Neural cell (in vitro differentiated cells): ENCODE measurements around the gene LGR5. TPM values are rescaled to one million over a fixed set of nuclear protein-coding genes. Genes with fewer than 3 reads are reported as not detected.

Experiments used
- H2AFZ ChIP-seq: fragments of 200-600, 300-800 bp; sonication (generic), shearing (Covaris generic); 2 replicates; pipeline ENCODE4 v1.6.0; 2014; ENCODE audit warnings: low read depth, mild to moderate bottlenecking, antibody characterized with exemption, low read length, moderate library complexity
- H3F3A ChIP-seq: fragments of 200-600 bp; shearing (Covaris generic); 2 replicates; pipeline ENCODE4 v1.6.1; 2016; ENCODE audit warnings: mild to moderate bottlenecking, moderate library complexity, mixed read lengths, antibody characterized with exemption, low read length; ENCODE audit not compliant: insufficient read depth, poor library complexity, severe bottlenecking
- H3K27ac ChIP-seq: fragments of 200-600, 300-800 bp; sonication (generic), shearing (Covaris generic); 2 replicates; pipeline ENCODE4 v1.5.1; 2014; ENCODE audit warnings: mild to moderate bottlenecking, low read length, moderate library complexity
- H3K27me3 ChIP-seq: fragments of 300-800, 200-600 bp; sonication (generic), shearing (Covaris generic); 2 replicates; pipeline ENCODE4 v1.6.0; 2014; ENCODE audit warnings: mild to moderate bottlenecking, low read depth, low read length, moderate library complexity; ENCODE audit not compliant: insufficient read depth
- H3K36me3 ChIP-seq: fragments of 300-800, 200-600 bp; sonication (generic), shearing (Covaris generic); 2 replicates; pipeline ENCODE4 v1.5.1; 2014; ENCODE audit warnings: mild to moderate bottlenecking, antibody characterized with exemption, low read length, moderate library complexity; ENCODE audit not compliant: insufficient read depth
- H3K4me2 ChIP-seq: fragments of 300-800, 200-600 bp; sonication (generic), shearing (Covaris generic); 2 replicates; pipeline ENCODE4 v1.6.0; 2014; ENCODE audit warnings: mild to moderate bottlenecking, low read length
- H3K4me3 ChIP-seq: fragments of 300-800, 200-600 bp; sonication (generic), shearing (Covaris generic); 2 replicates; pipeline ENCODE4 v1.5.1; 2014; ENCODE audit warnings: mild to moderate bottlenecking, low read length, moderate library complexity
- H3K79me2 ChIP-seq: fragments of 200-600 bp; shearing (Covaris generic); replicated peaks from 2 replicates; pipeline ENCODE4 v1.6.0; 2014; ENCODE audit warnings: mild to moderate bottlenecking, low read length, moderate library complexity; ENCODE audit not compliant: insufficient read depth
- H3K9ac ChIP-seq: fragments of 300-800, 200-600 bp; sonication (generic), shearing (Covaris generic); 2 replicates; pipeline ENCODE4 v1.6.1; 2016; ENCODE audit warnings: mild to moderate bottlenecking, low read length, mixed read lengths
- H3K9me2 ChIP-seq: fragments of 200-600 bp; shearing (Covaris generic); 2 replicates; pipeline ENCODE4 v1.6.1; 2016; ENCODE audit warnings: mild to moderate bottlenecking, low read length, mixed read lengths; ENCODE audit not compliant: insufficient read depth
- H3K9me3 ChIP-seq: fragments of 200-600, 300-800 bp; sonication (generic), shearing (Covaris generic); 2 replicates; pipeline ENCODE4 v1.6.1; 2016; ENCODE audit warnings: mild to moderate bottlenecking, mixed run types, low read length, moderate library complexity, mixed read lengths
- H4K20me1 ChIP-seq: fragments of 200-600 bp; shearing (Covaris generic); 2 replicates; pipeline ENCODE4 v1.6.1; 2016; ENCODE audit warnings: mild to moderate bottlenecking, mixed run types; ENCODE audit not compliant: insufficient read depth
- CTCF ChIP-seq: fragments of 450-650 bp; IDR thresholded peaks from 2 replicates; pipeline ENCODE4 v1.5.1; 2014; ENCODE audit warnings: antibody characterized with exemption, mild to moderate bottlenecking, moderate library complexity; ENCODE audit not compliant: poor library complexity, severe bottlenecking
- EP300 ChIP-seq: fragments of 450-650 bp; conservative IDR thresholded peaks from 2 replicates; pipeline ENCODE4 v1.6.1; 2014; ENCODE audit warnings: antibody characterized with exemption, mild to moderate bottlenecking, moderate library complexity; ENCODE audit not compliant: poor library complexity, severe bottlenecking
- EZH2 ChIP-seq: fragments of 200-600, 300-800 bp; shearing (Covaris generic), sonication (generic); IDR thresholded peaks from 2 replicates; pipeline ENCODE4 v1.6.1; 2014; ENCODE audit warnings: antibody characterized with exemption, low read length, borderline replicate concordance, mild to moderate bottlenecking; ENCODE audit not compliant: insufficient read depth, poor library complexity, severe bottlenecking
- MXI1 ChIP-seq: fragments of 450-650 bp; conservative IDR thresholded peaks from 2 replicates; pipeline ENCODE4 v1.6.1; 2014; ENCODE audit warnings: antibody characterized with exemption, mild to moderate bottlenecking; ENCODE audit not compliant: poor library complexity, severe bottlenecking
- POLR2AphosphoS5 ChIP-seq: IDR thresholded peaks from 2 replicates; pipeline ENCODE4 v1.6.1; 2012
- RAD21 ChIP-seq: fragments of 450-650 bp; conservative IDR thresholded peaks from 2 replicates; pipeline ENCODE4 v1.6.1; 2014; ENCODE audit warnings: antibody characterized with exemption, mild to moderate bottlenecking, moderate library complexity
- REST ChIP-seq: IDR thresholded peaks from 2 replicates; pipeline ENCODE4 v1.6.1; 2012; ENCODE audit warnings: borderline replicate concordance
- SMC3 ChIP-seq: fragments of 450-650 bp; conservative IDR thresholded peaks from 2 replicates; pipeline ENCODE4 v1.6.1; 2014; ENCODE audit warnings: antibody characterized with exemption, mild to moderate bottlenecking, moderate library complexity; ENCODE audit not compliant: poor library complexity
- TAF1 ChIP-seq: IDR thresholded peaks from 2 replicates; pipeline ENCODE4 v1.6.1; 2012; ENCODE audit warnings: low read depth
- polyA plus RNA-seq: library from polyadenylated mRNA; depleted of rRNA; stranded (reverse); fragments of >200 nt; gene quantifications from 2 replicates; pipeline ENCODE4 v1.2.3, GENCODE V29; 2014

LGR5 gene
- polyA plus RNA-seq, 1 donor from 2014 or later: 0.16 TPM

- H3K9me3 ChIP-seq: peaks cover 5% of the 10 kb centered on the region
- H3K79me2 ChIP-seq: no peaks in the 10 kb centered on the region
- no peaks in the 10 kb centered on the region for H3K36me3 ChIP-seq
- no peaks in the 10 kb centered on the region for H3F3A ChIP-seq
- no peak overlapping the region for H2AFZ ChIP-seq
- H3K9me2 ChIP-seq: no peaks in the 10 kb centered on the region
- TF ChIP-seq MXI1: no peak
- TF ChIP-seq EP300: no peak
- no peak for TF ChIP-seq POLR2AphosphoS5
- no peak for TF ChIP-seq TAF1
- TF ChIP-seq EZH2: no peak
- TF ChIP-seq RAD21: no peak
- no peak for TF ChIP-seq SMC3
- TF ChIP-seq CTCF: no peak
- TF ChIP-seq REST: no peak
- no peak overlapping the region for H3K4me3 ChIP-seq
- no peak overlapping the region for H3K9ac ChIP-seq
- H3K27ac ChIP-seq: no peak overlapping the region
- H4K20me1 ChIP-seq: no peaks in the 10 kb centered on the region
- H3K27me3 ChIP-seq: no peaks in the 10 kb centered on the region
- no peak overlapping the region for H3K4me2 ChIP-seq
Measured at GRCh38 chr12:71461787-71462328, 22.3 kb downstream of the LGR5 start.

GRCh38 chr12:71465796-71466195, 26.2 kb downstream of the LGR5 start:
- H3K4me2 ChIP-seq: no peak overlapping the region
- no peak overlapping the region for H3K9ac ChIP-seq
- H3K27ac ChIP-seq: no peak overlapping the region
- no peaks in the 10 kb centered on the region for H3K79me2 ChIP-seq
- H3K9me3 ChIP-seq: peaks cover 5% of the 10 kb centered on the region
- H3K4me3 ChIP-seq: no peak overlapping the region
- no peaks in the 10 kb centered on the region for H3K27me3 ChIP-seq
- no peak overlapping the region for H2AFZ ChIP-seq
- TF ChIP-seq EP300 (no peak), EZH2 (no peak), TAF1 (no peak), RAD21 (no peak), MXI1 (no peak), REST (no peak), POLR2AphosphoS5 (no peak), SMC3 (no peak), CTCF (no peak)
- H4K20me1 ChIP-seq: no peaks in the 10 kb centered on the region
- no peaks in the 10 kb centered on the region for H3K36me3 ChIP-seq
- H3F3A ChIP-seq: no peaks in the 10 kb centered on the region
- no peaks in the 10 kb centered on the region for H3K9me2 ChIP-seq
